ENCODE measurements around the gene RHOG. TPM values are rescaled to one million over a fixed set of nuclear protein-coding genes. Genes with fewer than 3 reads are reported as not detected.

The RHOG gene
- polyA plus RNA-seq, 1 donor from 2014 or later = not detected

DNA sequence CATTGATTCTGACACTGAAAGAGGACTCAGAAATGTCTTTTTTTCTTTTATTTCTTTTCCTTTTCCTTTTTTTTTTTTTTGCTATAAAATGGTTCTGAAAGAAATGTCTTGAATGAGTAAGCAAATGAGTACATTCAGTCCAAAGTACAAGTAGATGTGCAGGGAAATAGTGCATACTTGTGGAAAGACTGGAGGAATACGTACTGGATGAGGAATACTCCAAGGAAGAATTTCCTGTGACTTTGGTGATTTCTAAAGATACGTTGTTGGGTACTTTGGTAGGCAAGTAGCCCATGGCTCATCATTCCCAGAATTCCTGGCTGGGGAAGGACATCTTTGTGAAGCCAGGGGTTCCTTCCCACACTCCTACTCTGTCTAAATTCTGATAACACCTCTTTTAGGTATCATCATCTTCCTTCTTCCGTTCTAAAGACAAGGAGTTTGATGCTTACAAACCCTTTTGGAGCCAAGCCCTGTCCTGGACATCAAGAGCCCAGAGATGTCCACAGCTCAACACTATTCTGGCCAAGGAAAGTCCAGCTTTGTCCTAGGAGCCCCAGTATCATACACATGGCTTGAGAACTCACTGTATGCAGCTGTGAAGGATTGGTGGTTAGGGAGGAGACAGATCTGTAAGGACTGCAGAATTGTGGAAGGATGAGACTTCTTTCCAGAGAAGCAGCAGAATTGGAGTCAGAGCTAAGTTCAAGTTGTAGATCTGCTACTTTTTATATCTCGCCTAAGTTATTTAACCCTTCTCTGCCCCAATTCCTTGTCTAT is 38.6 kb downstream of the RHOG start:
- Histone ChIP-seq H4K20me1 (ENCODE audit: insufficient read depth) (no peaks in the 10 kb centered on the region), H3K4me3 (ENCODE audit: low read length) (no peak overlapping the region), H3K9ac (ENCODE audit: low read length) (no peak overlapping the region), H3K27ac (ENCODE audit: low read length) (no peak overlapping the region), H3F3A (ENCODE audit: insufficient read depth, low read length, poor library complexity, severe bottlenecking) (no peaks in the 10 kb centered on the region), H3K27me3 (ENCODE audit: insufficient read depth, low read depth, low read length) (no peaks in the 10 kb centered on the region), H3K4me2 (ENCODE audit: low read length) (no peak overlapping the region), H3K36me3 (ENCODE audit: insufficient read depth, low read length) (no peaks in the 10 kb centered on the region), H2AFZ (ENCODE audit: low read depth, low read length) (no peak overlapping the region), H3K9me2 (ENCODE audit: insufficient read depth, low read length) (no peaks in the 10 kb centered on the region), H3K79me2 (replicated peaks; ENCODE audit: insufficient read depth, low read length) (no peaks in the 10 kb centered on the region), H3K9me3 (ENCODE audit: low read length) (no peaks in the 10 kb centered on the region)
- TF ChIP-seq EZH2 (IDR thresholded peaks at IDR 0.05; ENCODE audit: borderline replicate concordance, insufficient read depth, low read length, poor library complexity, severe bottlenecking) (no peak), POLR2AphosphoS5 (IDR thresholded peaks at IDR 0.05) (no peak), TAF1 (IDR thresholded peaks at IDR 0.05; ENCODE audit: low read depth) (no peak), CTCF (IDR thresholded peaks at IDR 0.05; ENCODE audit: poor library complexity, severe bottlenecking) (no peak), EP300 (conservative IDR thresholded peaks at IDR 0.05; ENCODE audit: poor library complexity, severe bottlenecking) (no peak), SMC3 (conservative IDR thresholded peaks at IDR 0.05; ENCODE audit: poor library complexity) (no peak), MXI1 (conservative IDR thresholded peaks at IDR 0.05; ENCODE audit: poor library complexity, severe bottlenecking) (no peak), RAD21 (conservative IDR thresholded peaks at IDR 0.05) (no peak)
- TF ChIP-seq, protein P1, sequence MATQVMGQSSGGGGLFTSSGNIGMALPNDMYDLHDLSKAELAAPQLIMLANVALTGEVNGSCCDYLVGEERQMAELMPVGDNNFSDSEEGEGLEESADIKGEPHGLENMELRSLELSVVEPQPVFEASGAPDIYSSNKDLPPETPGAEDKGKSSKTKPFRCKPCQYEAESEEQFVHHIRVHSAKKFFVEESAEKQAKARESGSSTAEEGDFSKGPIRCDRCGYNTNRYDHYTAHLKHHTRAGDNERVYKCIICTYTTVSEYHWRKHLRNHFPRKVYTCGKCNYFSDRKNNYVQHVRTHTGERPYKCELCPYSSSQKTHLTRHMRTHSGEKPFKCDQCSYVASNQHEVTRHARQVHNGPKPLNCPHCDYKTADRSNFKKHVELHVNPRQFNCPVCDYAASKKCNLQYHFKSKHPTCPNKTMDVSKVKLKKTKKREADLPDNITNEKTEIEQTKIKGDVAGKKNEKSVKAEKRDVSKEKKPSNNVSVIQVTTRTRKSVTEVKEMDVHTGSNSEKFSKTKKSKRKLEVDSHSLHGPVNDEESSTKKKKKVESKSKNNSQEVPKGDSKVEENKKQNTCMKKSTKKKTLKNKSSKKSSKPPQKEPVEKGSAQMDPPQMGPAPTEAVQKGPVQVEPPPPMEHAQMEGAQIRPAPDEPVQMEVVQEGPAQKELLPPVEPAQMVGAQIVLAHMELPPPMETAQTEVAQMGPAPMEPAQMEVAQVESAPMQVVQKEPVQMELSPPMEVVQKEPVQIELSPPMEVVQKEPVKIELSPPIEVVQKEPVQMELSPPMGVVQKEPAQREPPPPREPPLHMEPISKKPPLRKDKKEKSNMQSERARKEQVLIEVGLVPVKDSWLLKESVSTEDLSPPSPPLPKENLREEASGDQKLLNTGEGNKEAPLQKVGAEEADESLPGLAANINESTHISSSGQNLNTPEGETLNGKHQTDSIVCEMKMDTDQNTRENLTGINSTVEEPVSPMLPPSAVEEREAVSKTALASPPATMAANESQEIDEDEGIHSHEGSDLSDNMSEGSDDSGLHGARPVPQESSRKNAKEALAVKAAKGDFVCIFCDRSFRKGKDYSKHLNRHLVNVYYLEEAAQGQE (IDR thresholded peaks at IDR 0.05; ENCODE audit: borderline replicate concordance) = no peak

GRCh38 chr11:3799873-3800272 is 40.9 kb downstream of the RHOG start:
- H3F3A ChIP-seq (ENCODE audit: insufficient read depth, low read length, poor library complexity, severe bottlenecking) = no peaks in the 10 kb centered on the region
- no peak overlapping the region for H3K4me3 ChIP-seq (ENCODE audit: low read length)
- no peaks in the 10 kb centered on the region for H3K9me2 ChIP-seq (ENCODE audit: insufficient read depth, low read length)
- H3K27ac ChIP-seq (ENCODE audit: low read length) = no peak overlapping the region
- no peak overlapping the region for H2AFZ ChIP-seq (ENCODE audit: low read depth, low read length)
- H3K79me2 ChIP-seq (replicated peaks; ENCODE audit: insufficient read depth, low read length) = peaks cover 22% of the 10 kb centered on the region
- H3K9ac ChIP-seq (ENCODE audit: low read length) = no peak overlapping the region
- TF ChIP-seq RAD21 (conservative IDR thresholded peaks at IDR 0.05) = no peak
- TF ChIP-seq TAF1 (IDR thresholded peaks at IDR 0.05; ENCODE audit: low read depth) = no peak
- TF ChIP-seq SMC3 (conservative IDR thresholded peaks at IDR 0.05; ENCODE audit: poor library complexity) = no peak
- no peak for TF ChIP-seq EZH2 (IDR thresholded peaks at IDR 0.05; ENCODE audit: borderline replicate concordance, insufficient read depth, low read length, poor library complexity, severe bottlenecking)
- TF ChIP-seq MXI1 (conservative IDR thresholded peaks at IDR 0.05; ENCODE audit: poor library complexity, severe bottlenecking) = no peak
- no peak for TF ChIP-seq CTCF (IDR thresholded peaks at IDR 0.05; ENCODE audit: poor library complexity, severe bottlenecking)
- TF ChIP-seq POLR2AphosphoS5 (IDR thresholded peaks at IDR 0.05) = no peak
- TF ChIP-seq, protein P1 (IDR thresholded peaks at IDR 0.05; ENCODE audit: borderline replicate concordance) = no peak
- TF ChIP-seq EP300 (conservative IDR thresholded peaks at IDR 0.05; ENCODE audit: poor library complexity, severe bottlenecking) = no peak
- no peaks in the 10 kb centered on the region for H4K20me1 ChIP-seq (ENCODE audit: insufficient read depth)
- H3K27me3 ChIP-seq (ENCODE audit: insufficient read depth, low read depth, low read length) = no peaks in the 10 kb centered on the region
- no peaks in the 10 kb centered on the region for H3K9me3 ChIP-seq (ENCODE audit: low read length)
- no peak overlapping the region for H3K4me2 ChIP-seq (ENCODE audit: low read length)
- H3K36me3 ChIP-seq (ENCODE audit: insufficient read depth, low read length) = no peaks in the 10 kb centered on the region
